Astrocyte (in vitro differentiated cells and primary cell): ENCODE data around the gene PSMD1. TPM values are rescaled to one million over a fixed set of nuclear protein-coding genes. Genes with fewer than 3 reads are reported as not detected.

ENCODE experiments used
- DNase-seq: peaks from one replicate; pipeline ENCODE4 v3.0.0-alpha.2; 2010; ENCODE audit warnings: low read depth
- FAIRE-seq: peaks from 2 replicates; lab custom pipeline; 2011; peaks lifted over from hg19 to GRCh38; lab: Jason Lieb, UNC
- H2AFZ ChIP-seq: 2 replicates; pipeline ENCODE4 v1.6.0; 2012; ENCODE audit warnings: low read depth, low read length, inconsistent platforms
- H3K27ac ChIP-seq: 2 replicates; pipeline ENCODE4 v1.5.1; 2011; ENCODE audit warnings: low read depth, low read length, inconsistent platforms
- H3K27me3 ChIP-seq: 2 replicates; pipeline ENCODE4 v1.6.0; 2011; ENCODE audit warnings: low read length, inconsistent platforms; ENCODE audit not compliant: insufficient read depth
- H3K36me3 ChIP-seq: 2 replicates; pipeline ENCODE4 v1.5.1; 2011; ENCODE audit warnings: low read length, inconsistent platforms; ENCODE audit not compliant: insufficient read depth
- H3K4me1 ChIP-seq: 2 replicates; pipeline ENCODE4 v1.5.1; 2011; ENCODE audit warnings: low read length, inconsistent platforms; ENCODE audit not compliant: insufficient read depth
- H3K4me2 ChIP-seq: 2 replicates; pipeline ENCODE4 v1.6.0; 2012; ENCODE audit warnings: low read length, inconsistent platforms
- H3K4me3 ChIP-seq: 2 replicates; pipeline ENCODE4 v1.5.1; 2011; ENCODE audit warnings: low read depth, mild to moderate bottlenecking, low read length, inconsistent platforms; ENCODE audit not compliant: insufficient read depth
- H3K79me2 ChIP-seq: 2 replicates; pipeline ENCODE4 v1.6.0; 2012; ENCODE audit warnings: mild to moderate bottlenecking, low read length, inconsistent platforms; ENCODE audit not compliant: insufficient read depth
- H3K9ac ChIP-seq: 2 replicates; pipeline ENCODE4 v1.6.0; 2012; ENCODE audit warnings: mild to moderate bottlenecking, low read length, inconsistent platforms
- H3K9me3 ChIP-seq: 2 replicates; pipeline ENCODE4 v1.5.1; 2012; ENCODE audit warnings: low read depth, mild to moderate bottlenecking, low read length, inconsistent platforms; ENCODE audit not compliant: insufficient read depth
- H4K20me1 ChIP-seq: 2 replicates; pipeline ENCODE4 v1.6.0; 2012; ENCODE audit warnings: low read length, inconsistent platforms; ENCODE audit not compliant: insufficient read depth
- H3K27ac Mint-ChIP-seq: one replicate; pipeline ENCODE4 v1.8.0; 2021; ENCODE audit warnings: mild to moderate bottlenecking, mixed read lengths; ENCODE audit not compliant: unreplicated experiment
- H3K27me3 Mint-ChIP-seq: one replicate; pipeline ENCODE4 v1.8.0; 2021; ENCODE audit warnings: low read depth, mixed read lengths; ENCODE audit not compliant: unreplicated experiment
- H3K36me3 Mint-ChIP-seq: one replicate; pipeline ENCODE4 v1.8.0; 2021; ENCODE audit warnings: low read depth, mixed read lengths; ENCODE audit not compliant: unreplicated experiment
- H3K4me1 Mint-ChIP-seq: one replicate; pipeline ENCODE4 v1.8.0; 2021; ENCODE audit warnings: low read depth, mixed read lengths; ENCODE audit not compliant: unreplicated experiment
- H3K4me3 Mint-ChIP-seq: one replicate; pipeline ENCODE4 v1.8.0; 2021; ENCODE audit warnings: mild to moderate bottlenecking, moderate library complexity, mixed read lengths; ENCODE audit not compliant: unreplicated experiment
- H3K9me3 Mint-ChIP-seq: one replicate; pipeline ENCODE4 v1.8.0; 2021; ENCODE audit warnings: mild to moderate bottlenecking, mixed read lengths; ENCODE audit not compliant: unreplicated experiment
- EZH2 ChIP-seq: IDR thresholded peaks from 2 replicates; pipeline ENCODE4 v1.6.1; 2012; ENCODE audit warnings: mild to moderate bottlenecking, low read length, inconsistent platforms; ENCODE audit not compliant: insufficient read depth
- total RNA-seq: library from RNA; stranded (reverse); gene quantifications from 2 replicates; pipeline ENCODE4 v1.2.1, GENCODE V29; 2021
- TF ChIP-seq, protein P1 (sequence below): IDR thresholded peaks from 2 replicates; pipeline ENCODE4 v1.5.1; 2011; ENCODE audit warnings: low read depth, mild to moderate bottlenecking, inconsistent platforms, low read length, moderate library complexity; ENCODE audit not compliant: insufficient read depth

PSMD1 gene
- total RNA-seq, 1 donor from 2014 or later = 151 TPM

DNA sequence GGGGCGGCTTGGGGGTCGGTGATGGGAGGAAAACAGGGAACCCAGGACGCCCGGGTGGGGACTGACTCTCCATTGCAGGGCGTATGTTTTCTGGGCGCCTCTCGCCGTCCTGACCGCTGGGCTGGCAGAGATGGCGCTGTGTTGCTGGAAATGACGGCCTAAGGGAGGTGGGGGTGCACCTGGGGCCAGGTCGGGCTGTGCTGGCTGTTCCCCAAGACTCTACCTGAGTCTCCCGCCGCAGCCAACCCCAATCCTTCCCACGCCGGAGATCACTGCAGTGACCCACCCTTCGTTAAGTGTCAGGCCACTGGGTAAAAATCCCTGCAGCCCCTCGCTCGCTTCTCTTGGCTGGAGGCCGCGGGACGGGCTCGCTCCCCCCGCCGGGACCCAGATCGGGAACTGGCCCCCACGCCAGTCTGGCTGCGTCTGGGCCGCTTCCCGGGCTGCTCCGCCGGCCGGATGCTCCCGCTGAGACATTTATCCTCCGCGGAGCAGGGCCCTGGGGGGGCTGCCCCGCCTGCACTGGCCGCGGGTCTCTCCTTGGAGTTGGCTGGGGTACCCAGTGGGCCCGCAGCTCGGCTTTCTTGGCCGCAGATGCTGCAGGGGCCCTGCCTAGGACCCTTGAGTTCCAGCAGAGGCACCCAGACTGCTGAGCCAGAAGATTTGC, 134.0 kb downstream of the PSMD1 start:
- no peak overlapping the region for H3K4me3 Mint-ChIP-seq
- Histone ChIP-seq H3K4me2 (peak overlapping the region; percentile 79), H2AFZ (peak overlapping the region; percentile 73), H3K27ac (peak overlapping the region; percentile 55), H3K36me3 (no peaks in the 10 kb centered on the region), H4K20me1 (no peaks in the 10 kb centered on the region), H3K9me3 (no peaks in the 10 kb centered on the region), H3K27me3 (no peaks in the 10 kb centered on the region), H3K4me3 (no peak overlapping the region), H3K9ac (peak overlapping the region; percentile 66), H3K4me1 (peaks cover 17% of the 10 kb centered on the region), H3K79me2 (no peaks in the 10 kb centered on the region)
- no peak for TF ChIP-seq EZH2
- TF ChIP-seq, protein P1, sequence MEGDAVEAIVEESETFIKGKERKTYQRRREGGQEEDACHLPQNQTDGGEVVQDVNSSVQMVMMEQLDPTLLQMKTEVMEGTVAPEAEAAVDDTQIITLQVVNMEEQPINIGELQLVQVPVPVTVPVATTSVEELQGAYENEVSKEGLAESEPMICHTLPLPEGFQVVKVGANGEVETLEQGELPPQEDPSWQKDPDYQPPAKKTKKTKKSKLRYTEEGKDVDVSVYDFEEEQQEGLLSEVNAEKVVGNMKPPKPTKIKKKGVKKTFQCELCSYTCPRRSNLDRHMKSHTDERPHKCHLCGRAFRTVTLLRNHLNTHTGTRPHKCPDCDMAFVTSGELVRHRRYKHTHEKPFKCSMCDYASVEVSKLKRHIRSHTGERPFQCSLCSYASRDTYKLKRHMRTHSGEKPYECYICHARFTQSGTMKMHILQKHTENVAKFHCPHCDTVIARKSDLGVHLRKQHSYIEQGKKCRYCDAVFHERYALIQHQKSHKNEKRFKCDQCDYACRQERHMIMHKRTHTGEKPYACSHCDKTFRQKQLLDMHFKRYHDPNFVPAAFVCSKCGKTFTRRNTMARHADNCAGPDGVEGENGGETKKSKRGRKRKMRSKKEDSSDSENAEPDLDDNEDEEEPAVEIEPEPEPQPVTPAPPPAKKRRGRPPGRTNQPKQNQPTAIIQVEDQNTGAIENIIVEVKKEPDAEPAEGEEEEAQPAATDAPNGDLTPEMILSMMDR = no peak
- H3K27ac Mint-ChIP-seq = no peak overlapping the region
- FAIRE-seq (no peak), DNase-seq (peak; percentile 43)
- no peaks in the 10 kb centered on the region for H3K36me3 Mint-ChIP-seq
- H3K4me1 Mint-ChIP-seq = peaks cover 11% of the 10 kb centered on the region
- H3K9me3 Mint-ChIP-seq = no peaks in the 10 kb centered on the region
- peaks cover 12% of the 10 kb centered on the region for H3K27me3 Mint-ChIP-seq

DNA sequence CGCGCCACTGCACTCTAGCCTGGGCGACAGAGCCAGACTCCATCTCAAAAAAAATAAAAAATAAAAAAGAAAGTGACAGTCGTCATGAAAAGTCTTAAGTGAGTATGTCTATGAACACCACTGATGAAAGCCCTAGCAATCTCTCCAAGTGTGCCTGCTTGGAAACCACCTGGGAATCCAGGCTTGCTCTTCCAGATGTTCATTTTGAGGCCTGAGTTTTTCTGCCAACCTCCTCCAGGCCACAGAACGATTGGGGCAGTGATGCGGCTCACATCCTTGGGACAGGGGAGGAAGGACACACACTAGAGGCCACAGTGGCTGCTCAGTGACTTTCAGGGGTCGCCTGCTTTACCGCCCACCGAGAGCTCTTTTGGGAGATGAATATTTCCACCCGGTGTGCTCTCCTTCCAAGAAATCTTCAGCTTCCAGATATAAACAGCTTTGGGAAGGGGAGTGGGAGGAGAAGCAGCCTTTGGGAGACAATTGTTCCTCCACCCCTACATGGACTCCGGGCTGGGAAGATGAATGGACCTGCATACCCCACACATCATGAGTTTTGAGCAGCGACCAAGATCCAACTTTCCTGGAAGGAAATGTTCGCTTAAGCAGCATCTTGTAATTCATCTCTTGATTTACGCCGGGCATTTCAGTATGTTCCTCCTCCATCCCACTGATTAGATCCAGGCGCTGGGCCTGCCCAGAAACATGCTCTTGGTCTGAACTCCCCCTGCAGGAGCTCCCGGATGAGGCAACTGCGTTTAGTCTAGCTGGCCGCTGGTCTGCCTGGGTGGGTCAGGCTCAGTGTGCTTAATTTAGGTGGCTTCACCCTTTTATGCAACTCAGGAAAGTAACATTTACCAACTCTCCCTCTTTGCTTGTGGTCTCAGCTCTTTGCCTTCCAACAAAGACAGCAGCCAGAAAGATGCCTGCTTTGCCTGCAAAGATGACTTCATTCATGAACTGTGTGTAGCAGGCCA, 135.5 kb downstream of the PSMD1 start:
- Histone ChIP-seq H4K20me1 (no peaks in the 10 kb centered on the region), H3K4me2 (peak overlapping the region; percentile 19), H3K79me2 (no peaks in the 10 kb centered on the region), H3K27ac (peak overlapping the region; percentile 5), H2AFZ (peak overlapping the region; percentile 68), H3K9me3 (no peaks in the 10 kb centered on the region), H3K36me3 (no peaks in the 10 kb centered on the region), H3K4me1 (peaks cover 17% of the 10 kb centered on the region), H3K4me3 (no peak overlapping the region), H3K27me3 (no peaks in the 10 kb centered on the region), H3K9ac (no peak overlapping the region)
- TF ChIP-seq, protein P1 = peak; percentile 70
- no peak for TF ChIP-seq EZH2
- Mint-ChIP-seq H3K36me3 (no peaks in the 10 kb centered on the region), H3K4me1 (peaks cover 11% of the 10 kb centered on the region), H3K27ac (peak overlapping the region; percentile 59), H3K9me3 (peaks cover 2% of the 10 kb centered on the region), H3K27me3 (peaks cover 10% of the 10 kb centered on the region), H3K4me3 (no peak overlapping the region)
- FAIRE-seq (peak; percentile 5), DNase-seq (peak; percentile 63)
